Fibroblast of lung (primary cell): ENCODE results near the gene ENPEP. TPM values are rescaled to one million over a fixed set of nuclear protein-coding genes. Genes with fewer than 3 reads are reported as not detected.

Experiments used
- DNase-seq, 2 donors: peaks; one replicate each; pipeline versions ENCODE4 v3.0.0 to v3.0.0-alpha.2; 2010; ENCODE audit warnings: low read depth in 2 of 2
- H2AFZ ChIP-seq: 2 replicates; pipeline ENCODE4 v1.5.1; 2012; ENCODE audit warnings: low read length, control low read depth, inconsistent platforms
- H3K27ac ChIP-seq: 2 replicates; pipeline ENCODE4 v1.5.1; 2011; ENCODE audit warnings: low read length, control low read depth; ENCODE audit not compliant: insufficient read depth
- H3K27me3 ChIP-seq: 2 replicates; pipeline ENCODE4 v1.5.1; 2011; ENCODE audit warnings: mild to moderate bottlenecking, low read length; ENCODE audit not compliant: control insufficient read depth, insufficient read depth
- H3K36me3 ChIP-seq: 2 replicates; pipeline ENCODE4 v1.5.1; 2011; ENCODE audit warnings: low read length; ENCODE audit not compliant: control insufficient read depth, insufficient read depth
- H3K4me1 ChIP-seq: 2 replicates; pipeline ENCODE4 v1.5.1; 2011; ENCODE audit warnings: low read length; ENCODE audit not compliant: control insufficient read depth, insufficient read depth; ENCODE audit errors: extremely low read depth
- H3K4me2 ChIP-seq: 2 replicates; pipeline ENCODE4 v1.5.1; 2011; ENCODE audit warnings: low read length, control low read depth; ENCODE audit not compliant: insufficient read depth; ENCODE audit errors: extremely low read depth
- H3K4me3 ChIP-seq, 4 experiments: fragments of 200-600 bp in 1 of 4; sonication (generic) in 1 of 4; replicated peaks in 1 of 4; 2 replicates each; pipeline ENCODE4 v1.5.1; 2011 to 2016; ENCODE audit warnings: low read length in 4 of 4, low read depth in 3 of 4, mild to moderate bottlenecking in 3 of 4, control low read depth in 2 of 4, inconsistent platforms in 1 of 4, mixed read lengths in 1 of 4; ENCODE audit not compliant: insufficient read depth in 1 of 4; ENCODE audit errors: control extremely low read depth in 1 of 4
- H3K79me2 ChIP-seq: 2 replicates; pipeline ENCODE4 v1.5.1; 2012; ENCODE audit warnings: mild to moderate bottlenecking, low read length, inconsistent platforms; ENCODE audit not compliant: control insufficient read depth, insufficient read depth
- H3K9ac ChIP-seq: 2 replicates; pipeline ENCODE4 v1.5.1; 2011; ENCODE audit warnings: mild to moderate bottlenecking, low read length, control low read depth; ENCODE audit not compliant: insufficient read depth
- H3K9me3 ChIP-seq: 2 replicates; pipeline ENCODE4 v1.5.1; 2012; ENCODE audit warnings: low read depth, low read length; ENCODE audit not compliant: control insufficient read depth, insufficient read depth
- H4K20me1 ChIP-seq: 2 replicates; pipeline ENCODE4 v1.5.1; 2011; ENCODE audit warnings: low read length; ENCODE audit not compliant: control insufficient read depth, insufficient read depth; ENCODE audit errors: extremely low read depth
- CTCF ChIP-seq, 2 donors: IDR thresholded peaks in 1 of 2; conservative IDR thresholded peaks in 1 of 2; 1 replicate in 1 of 2; 2 replicates in 1 of 2; pipeline ENCODE4 v1.5.1; 2011 to 2012; ENCODE audit warnings: low read length in 2 of 2, control low read depth in 1 of 2, inconsistent platforms in 1 of 2, low read depth in 1 of 2, mild to moderate bottlenecking in 1 of 2
- EZH2 ChIP-seq: IDR thresholded peaks from 2 replicates; pipeline ENCODE4 v1.5.1; 2012; ENCODE audit warnings: low read length, control low read depth, mild to moderate bottlenecking; ENCODE audit errors: missing control alignments
- polyA plus RNA-seq, 2 donors: library from polyadenylated mRNA; depleted of rRNA in 1 of 2; stranded (reverse) in 1 of 2; unstranded in 1 of 2; fragments of >200 nt; gene quantifications; 2 replicates each; pipeline ENCODE4 v1.2.1, GENCODE V29; 2011 to 2012; ENCODE audit warnings: missing spikeins in 1 of 2
- total RNA-seq: library from RNA; depleted of rRNA; stranded (reverse); fragments of >200 nt; gene quantifications from 2 replicates; pipeline ENCODE4 v1.2.1, GENCODE V29; 2014

ENPEP gene
- total and polyA plus RNA-seq, 2 donors (not counting 1 experiment from before 2014, with no cell fraction given): 0.28 TPM; not detected in 1

GRCh38 chr4:110442309-110442708 lies 33.6 kb upstream of the ENPEP start:
- Histone ChIP-seq H3K4me1 (no peaks in the 10 kb centered on the region), H3K79me2 (no peaks in the 10 kb centered on the region), H3K27me3 (no peaks in the 10 kb centered on the region), H4K20me1 (no peaks in the 10 kb centered on the region), H3K4me2 (no peak overlapping the region), H3K4me3 (no peak overlapping the region), H3K9ac (no peak overlapping the region), H3K9me3 (no peaks in the 10 kb centered on the region), H3K36me3 (no peaks in the 10 kb centered on the region), H3K27ac (no peak overlapping the region), H2AFZ (no peak overlapping the region)
- no peak for DNase-seq
- TF ChIP-seq EZH2 (no peak), CTCF (conservative IDR thresholded peaks at IDR 0.05 in 1 of 2, IDR thresholded peaks at IDR 0.05 in 1 of 2; ENCODE audit: low read depth in 1 of 2, low read length in 2 of 2) (no peak)

GRCh38 chr4:110442788-110443187 lies 33.2 kb upstream of the ENPEP start:
- H3K4me1 ChIP-seq: no peaks in the 10 kb centered on the region
- no peak overlapping the region for H3K4me2 ChIP-seq
- TF ChIP-seq CTCF (conservative IDR thresholded peaks at IDR 0.05 in 1 of 2, IDR thresholded peaks at IDR 0.05 in 1 of 2; ENCODE audit: low read depth in 1 of 2, low read length in 2 of 2) (no peak), EZH2 (no peak)
- H3K27me3 ChIP-seq: no peaks in the 10 kb centered on the region
- no peaks in the 10 kb centered on the region for H3K9me3 ChIP-seq
- no peaks in the 10 kb centered on the region for H4K20me1 ChIP-seq
- H3K79me2 ChIP-seq: no peaks in the 10 kb centered on the region
- no peak overlapping the region for H3K27ac ChIP-seq
- H3K4me3 ChIP-seq: no peak overlapping the region
- no peak for DNase-seq
- H3K36me3 ChIP-seq: no peaks in the 10 kb centered on the region
- no peak overlapping the region for H3K9ac ChIP-seq
- no peak overlapping the region for H2AFZ ChIP-seq

GRCh38 chr4:110449947-110450346 lies 26.0 kb upstream of the ENPEP start:
- Histone ChIP-seq H3K4me3 (no peak overlapping the region), H3K9ac (no peak overlapping the region), H3K27ac (no peak overlapping the region), H4K20me1 (no peaks in the 10 kb centered on the region), H3K9me3 (no peaks in the 10 kb centered on the region), H3K36me3 (no peaks in the 10 kb centered on the region), H3K27me3 (no peaks in the 10 kb centered on the region), H3K4me1 (no peaks in the 10 kb centered on the region), H3K4me2 (no peak overlapping the region), H3K79me2 (no peaks in the 10 kb centered on the region), H2AFZ (no peak overlapping the region)
- no peak for TF ChIP-seq CTCF (conservative IDR thresholded peaks at IDR 0.05 in 1 of 2, IDR thresholded peaks at IDR 0.05 in 1 of 2; ENCODE audit: low read depth in 1 of 2, low read length in 2 of 2)
- TF ChIP-seq EZH2: no peak
- DNase-seq: no peak
